Renal cortex interstitium (tissue), 11 donors: ENCODE measurements around the gene STRN3. TPM values are rescaled to one million over a fixed set of nuclear protein-coding genes. Genes with fewer than 3 reads are reported as not detected.
"Not testable (repeated sequence)": the region's sequence is repeated elsewhere in the genome, so short reads cannot be mapped to it uniquely, and the experiment has no call there.

Experiments
- DNase-seq, 11 donors: peaks; one replicate each; pipeline ENCODE4 v3.0.0-alpha.2; 2013; ENCODE audit warnings: low read depth in 9 of 11, low spot score in 4 of 11; ENCODE audit errors: extremely low read depth in 1 of 11
- polyA plus RNA-seq, 3 donors: library from polyadenylated mRNA; unstranded; fragments of 120-200 nt; gene quantifications; one replicate each; pipeline ENCODE4 v1.2.1, GENCODE V29; 2013; ENCODE audit not compliant: insufficient read length in 3 of 3

The STRN3 gene
- polyA plus RNA-seq, 3 donors: 43.7 to 52.7 (median 45.6) TPM

DNA sequence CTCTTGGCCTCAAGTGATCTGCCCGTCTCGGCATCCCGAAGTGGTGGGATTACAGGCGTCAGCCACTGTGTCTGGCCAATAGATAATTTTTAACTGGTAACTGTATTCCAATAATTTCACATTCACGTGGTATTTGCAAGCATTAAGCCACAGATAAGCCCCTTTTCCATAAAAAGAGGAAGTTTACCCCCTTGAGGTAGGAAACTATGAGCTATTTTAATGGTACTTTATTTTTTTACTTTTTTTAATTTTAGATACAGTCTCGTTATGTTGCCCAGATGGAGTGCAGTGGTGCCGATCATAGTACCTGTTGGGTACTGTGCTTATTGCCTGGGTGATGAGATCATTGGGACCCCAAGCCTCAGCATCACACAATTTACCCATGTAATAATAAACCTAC lies 43.6 kb downstream of the STRN3 start:
- no peak for DNase-seq

DNA sequence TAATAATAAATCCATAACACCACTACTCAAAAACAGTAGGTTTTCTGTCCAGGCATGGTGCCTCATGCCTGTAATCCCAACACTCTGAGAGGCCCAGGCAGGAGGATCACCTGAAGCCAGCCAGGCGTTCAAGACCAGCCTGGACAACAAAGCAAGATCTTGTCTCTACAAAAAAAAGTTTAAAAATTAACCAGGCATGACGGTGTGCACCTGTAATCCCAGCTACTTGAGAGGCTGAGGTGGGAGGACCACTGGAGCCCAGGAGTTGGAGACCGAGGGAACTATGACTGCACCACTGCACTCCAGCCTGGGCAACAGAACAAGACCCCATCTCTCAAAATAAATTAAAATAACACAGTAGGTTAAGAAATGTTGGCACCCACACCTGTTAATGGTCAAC lies 45.2 kb downstream of the STRN3 start:
- no peak for DNase-seq

DNA sequence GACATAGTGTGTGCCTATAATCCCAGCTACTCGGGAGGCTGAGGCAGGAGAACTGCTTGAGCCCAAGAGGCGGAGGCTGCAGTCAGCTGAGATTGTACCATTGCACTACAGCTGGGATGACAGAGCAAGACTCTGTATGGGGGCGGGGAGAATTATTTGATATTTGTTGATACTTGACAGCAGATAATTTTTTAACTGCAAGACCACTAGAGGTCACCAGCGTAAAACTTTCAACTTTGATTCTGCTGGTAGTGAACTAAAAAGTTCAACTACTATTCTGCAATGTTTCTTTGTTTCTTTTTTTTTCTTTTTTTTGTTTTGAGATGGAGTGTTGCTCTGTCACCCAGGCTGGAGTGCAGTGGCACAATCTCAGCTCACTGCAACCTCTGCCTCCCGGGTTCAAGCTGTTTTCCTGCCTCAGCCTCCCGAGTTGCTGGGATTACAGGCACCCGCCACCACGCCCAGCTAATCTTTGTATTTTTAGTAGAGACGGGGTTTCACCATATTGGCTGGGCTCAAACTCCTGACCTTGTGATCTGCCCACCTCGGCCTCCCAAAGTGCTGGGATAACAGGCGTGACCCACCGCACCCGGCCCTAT lies 46.0 kb downstream of the STRN3 start:
- peak; percentile 15 to 50 (median 34) for DNase-seq

DNA sequence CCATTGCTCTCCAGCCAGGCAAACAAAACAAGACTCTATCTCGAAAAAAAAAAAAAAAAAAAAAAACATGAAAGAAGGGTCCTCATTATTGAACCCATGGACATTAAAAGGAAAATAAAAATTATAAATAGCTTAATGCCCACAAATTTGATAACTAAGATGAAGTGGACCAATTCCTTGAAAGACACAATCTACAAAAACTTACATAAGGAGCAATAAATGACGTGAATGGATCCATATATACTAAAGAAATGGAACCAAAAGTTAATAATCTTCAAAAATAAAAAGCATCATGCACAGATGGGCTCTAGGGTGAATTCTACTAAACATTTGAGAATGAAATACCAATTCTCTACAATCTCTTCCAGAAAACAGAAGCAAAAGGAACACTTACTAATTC lies 48.4 kb downstream of the STRN3 start:
- DNase-seq: no peak

DNA sequence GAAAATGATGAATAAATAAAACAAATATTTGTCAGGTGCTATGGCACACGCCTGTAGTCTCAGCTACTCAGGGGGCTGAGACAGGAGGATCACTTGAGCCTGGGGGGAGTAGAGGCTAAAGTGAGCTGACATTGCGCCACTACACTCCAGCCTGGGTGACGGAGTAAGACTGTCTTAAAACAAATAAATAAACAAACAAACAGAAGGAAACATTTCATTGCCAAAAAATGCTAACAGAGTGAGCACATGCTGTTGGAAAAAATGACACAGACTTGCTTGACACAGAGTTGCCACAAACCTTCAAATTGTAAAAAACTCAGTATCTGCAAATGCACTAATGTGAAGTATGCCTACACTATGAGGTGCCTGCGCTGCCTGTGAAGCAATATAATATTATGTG lies 51.6 kb downstream of the STRN3 start:
- no peak for DNase-seq

DNA sequence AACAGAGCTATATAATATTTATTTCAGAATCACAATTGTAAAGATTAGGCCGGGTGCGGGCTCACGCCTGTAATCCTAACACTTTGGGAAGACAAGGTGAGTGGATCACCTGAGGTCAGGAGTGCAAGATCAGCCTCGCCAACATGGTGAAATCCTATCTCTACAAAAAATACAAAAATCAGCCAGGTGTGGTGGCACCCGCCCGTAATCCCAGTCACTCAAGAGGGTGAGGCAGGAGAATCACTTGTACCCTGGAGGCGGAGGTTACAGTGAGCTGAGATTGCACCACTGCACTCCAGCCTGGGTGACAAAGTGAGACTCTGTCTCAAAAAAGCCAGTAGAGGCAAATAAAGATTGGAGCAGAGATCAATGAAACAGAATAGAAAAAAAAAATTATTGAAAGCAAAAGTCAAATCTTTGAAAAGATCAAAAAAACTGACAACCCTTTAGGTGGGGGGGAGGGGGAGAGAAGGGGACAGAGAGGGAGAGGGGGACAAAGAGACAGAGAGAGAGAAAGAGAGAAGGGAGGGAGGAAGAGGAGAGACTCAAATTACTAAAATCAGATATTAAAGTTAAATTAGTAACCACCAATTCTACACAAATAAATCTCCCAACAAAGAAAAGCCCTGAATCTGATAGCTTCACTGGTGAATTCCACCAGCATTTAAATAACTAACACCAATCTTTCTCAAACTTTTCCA lies 53.1 kb downstream of the STRN3 start:
- no peak for DNase-seq

DNA sequence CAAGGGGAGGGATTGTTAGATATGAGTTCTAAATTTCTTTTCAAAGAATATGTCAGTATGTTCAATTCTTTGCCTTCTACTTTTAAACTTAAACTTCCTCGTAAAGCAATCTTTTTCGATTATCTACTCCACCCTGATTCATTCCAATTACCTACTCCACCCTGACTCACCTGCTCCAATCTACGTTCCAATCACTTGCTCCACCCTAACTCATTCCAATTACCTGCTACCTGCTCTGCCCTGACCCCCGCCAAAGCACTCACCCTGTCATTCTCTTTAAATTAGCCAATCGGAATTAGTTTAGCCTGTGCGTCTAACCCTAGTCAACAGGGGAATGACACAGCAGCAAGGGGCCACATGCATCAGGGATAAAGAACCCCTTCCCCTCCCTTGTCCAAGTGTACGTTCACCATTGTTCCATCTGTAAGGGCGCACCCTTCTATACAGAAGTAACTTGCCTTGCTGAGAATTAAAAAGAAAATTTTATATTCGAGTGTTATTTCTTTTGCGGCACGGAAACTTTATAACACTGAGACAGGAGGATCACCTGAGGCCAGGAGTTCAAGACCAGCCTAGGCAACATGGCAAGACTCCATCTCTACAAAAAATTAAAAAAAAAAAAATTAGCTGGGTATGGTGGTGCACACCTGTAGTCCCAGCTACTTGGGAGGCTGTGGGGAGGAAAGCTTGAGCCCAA lies 54.0 kb downstream of the STRN3 start:
- not testable (repeated sequence) for DNase-seq

DNA sequence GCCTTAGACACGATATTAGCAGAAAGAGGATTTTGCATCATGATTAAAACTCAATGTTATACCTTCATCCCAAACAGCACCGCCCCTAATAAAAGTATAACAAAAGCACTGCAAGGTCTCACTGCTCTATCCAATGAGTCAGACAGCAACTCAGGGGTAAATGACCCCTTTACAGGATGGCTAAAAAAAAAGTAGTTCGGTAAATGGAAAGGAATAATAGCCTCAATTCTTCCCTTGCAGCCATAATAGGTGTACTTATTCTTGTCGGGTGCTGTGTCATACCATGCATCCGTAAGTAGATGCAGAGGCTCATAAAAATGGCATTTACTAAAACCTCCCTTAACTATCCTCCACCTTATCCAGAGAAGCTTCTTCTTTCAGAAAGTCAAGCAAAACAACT lies 54.6 kb downstream of the STRN3 start:
- DNase-seq: no peak

DNA sequence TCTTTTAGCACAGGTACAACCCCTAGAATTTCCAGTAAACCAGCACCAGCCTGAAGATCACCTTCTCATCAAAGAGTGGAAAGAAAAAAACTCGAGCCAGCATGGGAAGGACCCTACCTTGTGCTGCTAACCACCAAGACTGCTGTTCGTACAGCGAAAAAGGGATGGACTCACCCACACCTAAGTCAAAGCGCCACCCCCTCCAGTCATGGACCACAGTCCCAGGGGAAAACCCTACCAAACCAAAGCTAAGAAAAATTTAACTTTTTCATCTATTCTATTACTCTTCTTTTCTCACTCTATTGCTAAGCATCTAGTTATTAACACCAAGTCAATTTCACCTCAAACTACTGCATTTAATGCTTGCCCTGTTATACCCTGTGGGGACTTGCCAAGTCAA lies 56.4 kb downstream of the STRN3 start:
- not testable (repeated sequence) for DNase-seq

DNA sequence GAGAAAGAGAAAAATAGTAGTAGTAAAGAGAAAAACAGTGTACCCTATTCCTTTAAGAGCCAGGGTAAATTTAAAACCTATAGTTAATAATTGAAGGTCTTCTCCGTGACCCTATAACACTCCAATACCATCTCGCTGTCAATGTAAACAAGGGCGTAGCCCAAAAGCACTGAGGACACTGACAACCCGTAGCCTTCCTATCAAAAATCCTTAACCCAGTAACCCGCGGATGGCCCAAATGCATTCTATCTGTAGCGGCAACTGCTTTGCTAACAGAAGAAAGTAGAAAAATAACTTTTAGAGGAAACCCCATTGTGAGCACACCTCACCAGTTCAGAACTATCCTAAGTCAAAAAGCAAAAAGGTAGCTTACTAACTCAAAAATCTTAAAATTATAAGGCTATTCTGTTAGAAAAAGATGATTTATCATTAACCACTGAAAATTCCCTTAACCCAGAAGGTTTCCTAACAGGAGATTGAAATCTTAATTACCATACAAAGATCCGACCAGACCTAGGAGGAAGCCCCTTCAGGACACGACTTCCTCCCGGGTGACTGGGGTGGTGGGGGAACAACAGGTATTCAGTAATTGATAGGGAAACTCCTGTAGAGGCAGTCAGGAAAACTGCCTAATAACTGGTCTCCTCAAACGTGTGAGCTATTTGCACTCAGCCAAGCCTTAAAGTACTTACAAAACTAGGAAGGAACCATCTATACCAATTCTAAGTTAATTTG lies 58.6 kb downstream of the STRN3 start:
- DNase-seq: not testable (repeated sequence)

DNA sequence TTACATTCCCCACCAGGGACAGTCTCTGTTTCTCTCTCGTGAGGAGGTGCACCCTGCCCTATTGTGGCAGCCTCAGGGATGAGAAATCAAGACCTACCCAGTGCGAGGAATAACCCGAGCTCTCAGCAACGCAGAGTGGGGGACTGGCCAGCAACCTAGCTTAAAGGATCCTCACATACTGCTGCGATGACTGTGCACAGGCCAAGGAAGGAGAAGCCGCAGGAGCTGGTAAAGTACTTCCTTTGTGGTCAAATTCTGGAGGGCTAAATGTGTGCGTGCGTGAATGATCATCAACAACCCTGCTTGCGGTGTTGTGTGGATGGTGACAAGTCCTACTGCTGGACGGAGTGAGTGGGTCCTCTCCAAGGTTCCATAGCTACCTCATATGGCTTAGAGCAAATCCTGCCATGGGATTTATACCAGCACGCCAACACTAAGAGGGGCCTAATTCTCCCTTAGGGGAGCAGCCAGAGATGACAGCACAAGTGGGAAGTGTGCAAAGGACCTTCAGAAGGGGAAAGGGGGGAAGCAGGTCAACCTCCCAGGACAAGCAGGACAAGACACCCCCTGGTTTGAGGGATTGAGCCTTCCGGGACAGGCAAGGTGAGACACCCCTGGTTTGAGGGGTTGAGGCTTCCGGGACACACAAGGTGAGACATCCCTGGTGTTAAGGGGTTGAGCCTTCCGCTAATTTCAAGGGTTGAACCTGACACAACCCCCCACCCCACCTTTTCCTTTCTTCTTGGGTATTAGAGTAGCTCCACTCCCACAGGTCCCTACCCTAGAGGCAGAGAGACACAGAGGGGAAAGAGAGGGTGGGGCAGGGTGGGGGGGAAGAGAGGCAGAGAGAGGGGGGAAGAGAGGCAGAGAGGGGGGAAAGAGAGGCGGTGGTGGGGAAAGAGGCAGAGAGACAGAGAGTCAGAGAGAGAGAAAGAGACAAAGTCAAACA lies 59.5 kb downstream of the STRN3 start:
- DNase-seq: no peak

DNA sequence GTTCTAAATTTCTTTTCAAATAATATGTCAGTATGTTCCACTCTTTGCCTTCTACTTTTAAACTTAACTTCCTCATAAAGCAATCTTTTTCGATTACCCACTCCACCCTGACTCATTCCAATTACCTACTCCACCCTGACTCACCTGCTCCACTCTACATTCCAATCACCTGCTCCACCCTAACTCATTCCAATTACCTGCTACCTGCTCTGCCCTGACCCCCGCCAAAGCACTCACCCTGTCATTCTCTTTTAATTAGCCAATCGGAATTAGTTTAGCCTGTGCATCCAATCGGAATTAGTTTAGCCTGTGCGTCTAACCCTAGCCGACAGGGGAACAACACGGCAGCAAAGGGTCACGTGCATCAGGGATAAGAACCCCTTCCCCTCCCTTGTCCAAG lies 60.3 kb downstream of the STRN3 start:
- DNase-seq: not testable (repeated sequence)

DNA sequence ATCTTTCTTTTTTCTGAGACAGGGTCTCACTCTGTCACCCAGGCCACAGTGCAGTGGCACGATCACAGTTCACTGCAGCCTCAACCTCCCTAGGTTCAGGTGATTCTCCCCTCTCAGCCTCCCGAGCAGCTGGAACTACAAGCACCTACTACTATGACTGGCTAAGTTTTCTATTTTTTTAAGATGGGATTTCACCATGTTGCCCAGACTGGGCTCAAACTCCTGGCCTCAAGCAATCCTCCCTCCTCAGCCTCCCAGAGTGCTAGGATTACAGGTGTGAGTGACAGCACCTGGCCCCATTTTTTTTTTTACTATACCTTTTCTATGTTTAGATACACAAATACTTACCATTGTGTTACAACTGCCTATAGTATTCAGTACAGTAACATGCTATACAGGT lies 63.6 kb downstream of the STRN3 start:
- not testable (repeated sequence) for DNase-seq

DNA sequence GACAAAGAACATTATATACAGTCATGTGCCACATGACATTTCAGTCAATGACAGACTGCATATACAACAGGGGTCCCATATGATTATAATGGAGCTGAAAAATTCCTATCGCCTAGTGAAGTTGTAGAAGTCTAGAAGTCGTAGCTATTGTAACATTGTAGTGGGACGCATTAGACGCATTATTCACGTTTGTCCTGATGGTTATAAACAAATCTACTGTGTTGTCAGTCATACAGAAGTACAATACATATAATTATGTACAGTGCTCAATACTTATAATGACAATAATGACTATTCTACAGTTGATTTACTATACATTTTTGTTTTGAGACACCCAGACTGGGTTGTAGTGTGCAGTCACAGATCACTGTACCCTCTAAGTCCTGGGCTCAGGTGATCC lies 64.8 kb downstream of the STRN3 start:
- no peak for DNase-seq

DNA sequence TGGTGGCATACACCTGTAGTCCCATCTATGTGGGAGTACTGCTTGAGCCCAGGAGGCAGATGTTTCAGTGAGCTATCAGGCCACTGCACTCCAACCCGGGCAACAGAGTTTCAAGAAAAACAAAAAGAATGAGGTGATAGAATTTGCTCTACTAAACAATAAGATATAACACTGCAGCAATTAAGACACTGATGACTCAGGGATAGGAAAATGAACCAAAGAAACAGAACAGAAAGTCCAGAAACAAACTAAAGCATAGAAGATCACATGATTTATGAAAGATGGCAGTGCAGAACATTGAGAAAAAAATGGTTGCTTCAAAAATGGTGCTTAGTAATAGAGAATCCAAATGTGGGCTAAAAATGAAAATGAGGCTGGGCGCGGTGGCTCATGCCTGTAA lies 66.0 kb downstream of the STRN3 start:
- no peak for DNase-seq

DNA sequence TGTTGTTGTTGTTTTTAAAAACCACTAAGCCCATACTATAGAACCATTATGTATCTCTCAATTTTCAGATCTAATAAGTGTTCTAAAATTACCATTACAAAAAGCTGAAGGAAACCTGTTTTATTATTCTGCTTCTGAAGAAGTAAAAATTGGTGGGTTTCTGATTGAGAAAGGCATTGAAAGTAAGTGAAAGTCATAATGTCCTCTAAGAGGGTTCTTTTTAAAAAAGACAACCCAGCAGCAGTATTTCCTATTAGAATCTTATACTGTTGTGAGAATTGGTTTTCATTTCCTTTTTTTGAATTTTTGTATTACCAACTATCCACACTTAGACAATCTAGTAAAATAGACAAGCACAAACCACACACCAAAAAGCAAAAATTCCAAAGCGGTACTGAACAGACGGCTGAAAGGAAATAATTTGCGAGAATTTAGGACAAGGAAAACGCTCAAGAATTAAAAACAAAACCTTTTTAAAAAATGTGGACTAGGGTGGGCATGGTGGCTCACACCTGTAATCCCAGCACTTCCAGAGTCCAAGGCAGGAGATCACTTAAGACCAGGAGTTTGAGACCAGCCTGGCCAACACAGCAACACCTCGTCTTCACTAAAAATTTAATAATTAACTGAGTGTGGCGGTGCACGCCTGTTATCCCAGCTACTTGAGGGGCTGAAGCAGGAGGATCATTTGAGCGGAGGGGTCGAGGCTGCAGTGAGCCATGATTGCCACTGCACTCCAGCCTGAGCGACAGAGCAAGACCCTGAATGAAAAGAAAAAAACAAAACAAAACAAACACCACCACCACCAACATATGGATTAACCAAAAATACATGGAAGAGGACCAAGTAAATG lies 67.4 kb downstream of the STRN3 start:
- DNase-seq: no peak

DNA sequence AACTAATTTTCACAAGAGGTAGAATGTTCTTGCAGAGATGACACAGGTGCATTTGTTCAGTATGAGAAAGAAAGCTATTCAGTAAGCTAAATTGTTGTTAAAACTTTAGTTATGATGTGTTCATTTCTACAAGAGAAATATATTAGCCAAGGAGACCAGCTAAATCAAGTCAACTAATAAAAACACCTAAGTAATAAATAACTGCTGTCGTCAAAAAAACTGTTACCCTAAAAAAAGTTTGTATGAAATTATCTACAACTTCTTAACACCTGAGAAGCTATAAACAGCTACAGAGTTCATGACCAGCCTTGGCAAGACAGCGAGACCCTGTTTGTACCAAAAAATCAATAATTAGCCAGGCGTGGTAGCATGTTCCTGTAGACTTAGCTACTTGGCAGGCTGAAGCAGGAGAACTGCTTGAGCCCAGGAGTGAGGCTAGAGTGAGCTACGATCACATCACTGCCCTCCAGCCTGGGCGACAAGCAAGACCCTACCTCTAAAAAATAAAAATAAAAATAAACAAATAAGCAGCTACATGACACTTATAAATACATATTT lies 68.3 kb downstream of the STRN3 start:
- peak in 3 of 11 donors; percentile 8 to 18 (median 9) for DNase-seq

DNA sequence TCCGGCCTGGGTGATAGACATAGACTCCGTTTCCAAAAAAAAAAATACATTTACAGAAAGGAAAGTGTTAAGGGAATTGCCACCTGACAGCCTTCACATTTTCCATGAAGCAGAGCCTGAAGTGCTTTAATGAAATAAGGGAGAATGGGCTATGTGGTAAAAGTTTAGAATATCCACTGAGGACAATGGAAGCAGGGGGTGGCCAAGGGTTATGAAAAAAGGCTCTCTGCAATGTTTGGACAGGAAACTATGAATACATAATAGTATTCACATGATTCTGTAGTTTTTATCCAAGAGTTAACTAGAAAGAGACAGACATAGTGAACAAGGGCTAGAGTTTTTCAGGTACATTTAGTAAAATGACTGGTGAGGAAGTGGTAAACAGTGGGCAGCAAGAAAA lies 76.5 kb downstream of the STRN3 start:
- DNase-seq: no peak
